ENCODE measurements around the gene KCP.

GRCh38 chr7:128923411-128923800, 12.9 kb upstream of the KCP start:
- TF ChIP-seq CTCF (IDR thresholded peaks at IDR 0.05) (no peak), POLR2A (IDR thresholded peaks at IDR 0.05) (no peak), POLR2AphosphoS5 (IDR thresholded peaks at IDR 0.05) (no peak)

Measured in stomach (tissue), 4 donors.